Measurements from ENCODE around the gene RNLS. TPM values are rescaled to one million over a fixed set of nuclear protein-coding genes. Genes with fewer than 3 reads are reported as not detected.
A peak's percentile ranks its signal among the peaks of the same experiment; 100 is the strongest.

The RNLS gene
- total RNA-seq, 2 experiments from 2014 or later: 4.0 to 4.4 TPM

GRCh38 chr10:88459530-88459929, 123.6 kb downstream of the RNLS start:
- intact Hi-C loops (cut with micrococcal nuclease): no loop called here
- Mint-ChIP-seq H3K4me1 (ENCODE audit: low read depth) (peaks cover 2% of the 10 kb centered on the region), H3K9me3 (no peaks in the 10 kb centered on the region), H3K27me3 (ENCODE audit: low read depth) (no peaks in the 10 kb centered on the region), H3K4me3 (no peak overlapping the region), H3K36me3 (ENCODE audit: low read depth) (no peaks in the 10 kb centered on the region), H3K27ac (no peak overlapping the region)
- CTCF ChIA-PET: interaction anchor here (0.9 kb wide), 1 partner anchor 611 kb away, joined by 3 read pairs; no protein-coding TSS in a partner anchor
- no peak for DNase-seq

- no peaks in the 10 kb centered on the region for H3K27me3 Mint-ChIP-seq (ENCODE audit: low read depth)
- H3K4me3 Mint-ChIP-seq: no peak overlapping the region
- H3K27ac Mint-ChIP-seq: no peak overlapping the region
- H3K36me3 Mint-ChIP-seq (ENCODE audit: low read depth): no peaks in the 10 kb centered on the region
- H3K9me3 Mint-ChIP-seq: no peaks in the 10 kb centered on the region
- intact Hi-C loops (cut with micrococcal nuclease): no loop called here
- CTCF ChIA-PET: no interaction called here
- no peak for DNase-seq
- H3K4me1 Mint-ChIP-seq (ENCODE audit: low read depth): peaks cover 2% of the 10 kb centered on the region
Measured at GRCh38 chr10:88458209-88458608, 124.9 kb downstream of the RNLS start.

- Mint-ChIP-seq H3K27me3 (ENCODE audit: low read depth) (no peaks in the 10 kb centered on the region), H3K36me3 (ENCODE audit: low read depth) (no peaks in the 10 kb centered on the region), H3K4me3 (no peak overlapping the region), H3K4me1 (ENCODE audit: low read depth) (peaks cover 2% of the 10 kb centered on the region), H3K27ac (no peak overlapping the region), H3K9me3 (no peaks in the 10 kb centered on the region)
- intact Hi-C loops (cut with micrococcal nuclease): loop anchor here (2.0 kb wide), 1 partner anchor 597 kb away; no protein-coding TSS in a partner anchor
- DNase-seq: peak; percentile 10
- CTCF ChIA-PET: no interaction called here
Measured at GRCh38 chr10:88457660-88458059, 125.5 kb downstream of the RNLS start.

GRCh38 chr10:88456730-88457129, 126.4 kb downstream of the RNLS start:
- Mint-ChIP-seq H3K9me3 (no peaks in the 10 kb centered on the region), H3K27me3 (ENCODE audit: low read depth) (no peaks in the 10 kb centered on the region), H3K4me3 (no peak overlapping the region), H3K4me1 (ENCODE audit: low read depth) (peaks cover 2% of the 10 kb centered on the region), H3K27ac (no peak overlapping the region), H3K36me3 (ENCODE audit: low read depth) (no peaks in the 10 kb centered on the region)
- DNase-seq: no peak
- intact Hi-C loops (cut with micrococcal nuclease): loop anchor here (2.0 kb wide), 1 partner anchor 596 kb away; no protein-coding TSS in a partner anchor
- CTCF ChIA-PET: no interaction called here

- H3K9me3 Mint-ChIP-seq: no peaks in the 10 kb centered on the region
- no peak for DNase-seq
- H3K4me3 Mint-ChIP-seq: no peak overlapping the region
- H3K27ac Mint-ChIP-seq: no peak overlapping the region
- H3K4me1 Mint-ChIP-seq (ENCODE audit: low read depth): peaks cover 2% of the 10 kb centered on the region
- CTCF ChIA-PET: no interaction called here
- H3K36me3 Mint-ChIP-seq (ENCODE audit: low read depth): no peaks in the 10 kb centered on the region
- intact Hi-C loops (cut with micrococcal nuclease): loop anchor here (2.0 kb wide), 1 partner anchor 595 kb away; no protein-coding TSS in a partner anchor
- no peaks in the 10 kb centered on the region for H3K27me3 Mint-ChIP-seq (ENCODE audit: low read depth)
Measured at GRCh38 chr10:88455831-88456230, 127.3 kb downstream of the RNLS start.

- Mint-ChIP-seq H3K4me1 (ENCODE audit: low read depth) (no peaks in the 10 kb centered on the region), H3K4me3 (no peak overlapping the region), H3K9me3 (no peaks in the 10 kb centered on the region), H3K27me3 (ENCODE audit: low read depth) (no peaks in the 10 kb centered on the region), H3K36me3 (ENCODE audit: low read depth) (no peaks in the 10 kb centered on the region), H3K27ac (no peak overlapping the region)
- intact Hi-C loops (cut with micrococcal nuclease): no loop called here
- CTCF ChIA-PET: interaction anchor here (0.6 kb wide), 1 partner anchor 18 kb away, joined by 7 read pairs; no protein-coding TSS in a partner anchor
- DNase-seq: no peak
Measured at GRCh38 chr10:88450201-88450600, 132.9 kb downstream of the RNLS start.

- CTCF ChIA-PET: interaction anchor here (0.7 kb wide), 1 partner anchor 262 kb away, joined by 3 read pairs; no protein-coding TSS in a partner anchor
- DNase-seq: no peak
- Mint-ChIP-seq H3K9me3 (peaks cover 3% of the 10 kb centered on the region), H3K4me3 (no peak overlapping the region), H3K36me3 (ENCODE audit: low read depth) (peaks cover 2% of the 10 kb centered on the region), H3K27ac (no peak overlapping the region), H3K27me3 (ENCODE audit: low read depth) (no peaks in the 10 kb centered on the region), H3K4me1 (ENCODE audit: low read depth) (no peaks in the 10 kb centered on the region)
- intact Hi-C loops (cut with micrococcal nuclease): no loop called here
Measured at GRCh38 chr10:88442716-88443115, 140.4 kb downstream of the RNLS start.

- intact Hi-C loops (cut with micrococcal nuclease): no loop called here
- H3K27me3 Mint-ChIP-seq (ENCODE audit: low read depth): no peaks in the 10 kb centered on the region
- no peak for DNase-seq
- H3K9me3 Mint-ChIP-seq: peaks cover 3% of the 10 kb centered on the region
- CTCF ChIA-PET: no interaction called here
- H3K4me3 Mint-ChIP-seq: no peak overlapping the region
- no peaks in the 10 kb centered on the region for H3K4me1 Mint-ChIP-seq (ENCODE audit: low read depth)
- H3K36me3 Mint-ChIP-seq (ENCODE audit: low read depth): peaks cover 2% of the 10 kb centered on the region
- H3K27ac Mint-ChIP-seq: no peak overlapping the region
Measured at GRCh38 chr10:88440541-88440940, 142.6 kb downstream of the RNLS start.

- Mint-ChIP-seq H3K27me3 (ENCODE audit: low read depth) (no peaks in the 10 kb centered on the region), H3K4me1 (ENCODE audit: low read depth) (no peaks in the 10 kb centered on the region), H3K36me3 (ENCODE audit: low read depth) (peaks cover 2% of the 10 kb centered on the region), H3K27ac (no peak overlapping the region), H3K9me3 (peaks cover 3% of the 10 kb centered on the region), H3K4me3 (no peak overlapping the region)
- intact Hi-C loops (cut with micrococcal nuclease): no loop called here
- CTCF ChIA-PET: no interaction called here
- DNase-seq: no peak
Measured at GRCh38 chr10:88439932-88440331, 143.2 kb downstream of the RNLS start.

- intact Hi-C loops (cut with micrococcal nuclease): no loop called here
- CTCF ChIA-PET: no interaction called here
- Mint-ChIP-seq H3K27ac (no peak overlapping the region), H3K36me3 (ENCODE audit: low read depth) (no peaks in the 10 kb centered on the region), H3K9me3 (no peaks in the 10 kb centered on the region), H3K4me1 (ENCODE audit: low read depth) (no peaks in the 10 kb centered on the region), H3K27me3 (ENCODE audit: low read depth) (no peaks in the 10 kb centered on the region), H3K4me3 (no peak overlapping the region)
- no peak for DNase-seq
Measured at GRCh38 chr10:88437411-88437810, 145.7 kb downstream of the RNLS start.

- Mint-ChIP-seq H3K9me3 (no peaks in the 10 kb centered on the region), H3K36me3 (ENCODE audit: low read depth) (no peaks in the 10 kb centered on the region), H3K27ac (no peak overlapping the region), H3K4me1 (ENCODE audit: low read depth) (no peaks in the 10 kb centered on the region), H3K27me3 (ENCODE audit: low read depth) (no peaks in the 10 kb centered on the region), H3K4me3 (no peak overlapping the region)
- intact Hi-C loops (cut with micrococcal nuclease): no loop called here
- DNase-seq: no peak
- CTCF ChIA-PET: interaction anchor here (1.0 kb wide), 1 partner anchor 92 kb away, joined by 3 read pairs; no protein-coding TSS in a partner anchor
Measured at GRCh38 chr10:88433565-88434186, 149.4 kb downstream of the RNLS start.

- Mint-ChIP-seq H3K4me3 (no peak overlapping the region), H3K27ac (no peak overlapping the region), H3K27me3 (ENCODE audit: low read depth) (no peaks in the 10 kb centered on the region), H3K36me3 (ENCODE audit: low read depth) (no peaks in the 10 kb centered on the region), H3K9me3 (no peaks in the 10 kb centered on the region), H3K4me1 (ENCODE audit: low read depth) (no peaks in the 10 kb centered on the region)
- CTCF ChIA-PET: interaction anchor here (0.6 kb wide), 1 partner anchor 512 kb away, joined by 3 read pairs; no protein-coding TSS in a partner anchor
- DNase-seq: no peak
- intact Hi-C loops (cut with micrococcal nuclease): no loop called here
Measured at GRCh38 chr10:88431103-88431502, 152.0 kb downstream of the RNLS start.

- no peaks in the 10 kb centered on the region for H3K4me1 Mint-ChIP-seq (ENCODE audit: low read depth)
- CTCF ChIA-PET: interaction anchor here (0.8 kb wide), 1 partner anchor 227 kb away, joined by 3 read pairs; no protein-coding TSS in a partner anchor
- H3K9me3 Mint-ChIP-seq: no peaks in the 10 kb centered on the region
- intact Hi-C loops (cut with micrococcal nuclease): no loop called here
- no peaks in the 10 kb centered on the region for H3K27me3 Mint-ChIP-seq (ENCODE audit: low read depth)
- no peak overlapping the region for H3K27ac Mint-ChIP-seq
- H3K4me3 Mint-ChIP-seq: no peak overlapping the region
- DNase-seq: no peak
- H3K36me3 Mint-ChIP-seq (ENCODE audit: low read depth): no peaks in the 10 kb centered on the region
Measured at GRCh38 chr10:88428976-88429375, 154.1 kb downstream of the RNLS start.
